Stimulated activated CD4-positive, alpha-beta T cell treated with anti-CD3 and anti-CD28 coated beads, Interleukin-1b, Interleukin-23, amount 100 ng/mL, for 4 hours (primary cell): ENCODE results near the gene LRRK1.

Experiments
- DNase-seq, 2 donors: peaks; one replicate each; pipeline ENCODE4 v3.0.0-alpha.2; 2020; ENCODE audit warnings: low read depth in 2 of 2

Gene LRRK1

DNA sequence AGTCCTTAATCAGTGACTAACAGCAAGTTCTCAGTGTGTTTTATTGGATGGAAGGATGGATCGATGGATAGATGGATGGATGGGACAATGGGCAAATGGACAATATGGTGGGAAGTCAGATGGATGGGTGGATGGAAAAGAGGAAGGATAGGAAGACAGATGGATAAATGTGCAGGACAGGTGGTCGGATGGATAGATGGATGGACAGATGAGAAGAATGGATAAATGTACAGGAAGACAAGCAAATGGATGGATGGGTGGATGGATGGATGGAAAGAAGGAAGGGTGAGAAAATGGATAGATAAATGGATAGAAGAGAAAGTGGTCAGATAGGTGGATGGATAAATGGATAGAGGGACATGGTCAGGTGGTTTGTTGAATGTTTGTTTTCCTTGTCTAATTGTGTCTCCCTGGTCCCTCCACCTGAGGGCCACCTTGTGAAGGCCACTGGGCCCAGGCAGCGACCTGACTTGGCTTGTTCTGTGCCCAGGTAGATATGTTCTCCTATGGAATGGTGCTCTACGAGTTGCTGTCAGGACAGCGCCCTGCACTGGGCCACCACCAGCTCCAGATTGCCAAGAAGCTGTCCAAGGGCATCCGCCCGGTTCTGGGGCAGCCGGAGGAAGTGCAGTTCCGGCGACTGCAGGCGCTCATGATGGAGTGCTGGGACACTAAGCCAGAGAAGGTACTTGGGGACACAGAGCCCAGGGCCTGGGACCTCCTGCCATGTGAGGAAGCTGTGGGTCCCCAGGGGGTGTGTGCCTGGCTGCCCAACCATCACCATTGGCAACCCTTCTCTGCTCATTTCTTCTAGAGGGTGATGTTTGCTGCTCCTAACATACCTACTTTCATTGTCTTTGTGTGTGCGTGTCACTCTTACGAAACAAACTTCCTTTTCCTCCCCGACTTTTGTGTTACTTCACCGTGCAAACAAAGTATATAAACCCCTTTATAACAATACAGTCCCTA, 137.5 kb downstream of the LRRK1 start:
- DNase-seq: no peak

DNA sequence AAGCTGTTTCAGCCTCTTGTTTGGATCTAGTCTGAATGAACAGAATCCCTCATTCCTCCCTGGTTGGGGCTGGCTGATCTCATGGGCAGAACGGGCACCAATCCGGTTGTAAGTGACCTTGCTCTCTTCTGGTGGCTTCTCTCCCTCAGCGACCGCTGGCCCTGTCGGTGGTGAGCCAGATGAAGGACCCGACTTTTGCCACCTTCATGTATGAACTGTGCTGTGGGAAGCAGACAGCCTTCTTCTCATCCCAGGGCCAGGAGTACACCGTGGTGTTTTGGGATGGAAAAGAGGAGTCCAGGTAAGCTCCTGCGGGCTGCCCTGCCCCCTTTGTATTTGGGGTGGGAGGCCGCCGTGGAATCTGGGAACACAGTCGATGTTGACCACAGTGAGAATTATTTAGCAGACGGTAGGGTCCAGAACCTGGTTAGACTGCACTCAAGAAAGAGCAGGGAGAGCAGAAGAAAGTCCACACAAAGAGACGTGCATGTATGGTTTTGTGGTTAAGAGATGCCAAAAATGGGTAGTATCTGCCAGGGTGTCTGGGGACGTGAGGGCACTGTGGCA, 138.8 kb downstream of the LRRK1 start:
- DNase-seq: no peak

DNA sequence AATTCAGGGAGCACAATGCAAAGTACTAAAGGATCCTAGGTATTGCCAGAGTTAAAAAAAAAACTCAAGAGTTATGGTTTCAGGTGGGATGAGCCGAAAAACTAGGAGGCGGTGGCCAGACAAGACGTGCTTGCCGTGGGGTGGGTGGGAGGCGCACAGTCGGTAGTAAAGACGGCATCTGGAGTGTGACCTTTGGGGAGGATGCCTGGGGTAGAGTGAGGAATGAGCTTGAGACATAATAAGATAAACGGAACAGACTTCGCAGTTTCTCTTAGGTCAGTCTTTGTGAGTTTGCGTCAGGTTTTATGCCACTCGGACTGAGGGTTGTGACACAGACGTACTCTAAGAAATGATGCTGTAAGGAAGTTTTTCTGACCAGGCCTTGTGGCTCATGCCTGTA, 139.6 kb downstream of the LRRK1 start:
- no peak for DNase-seq

DNA sequence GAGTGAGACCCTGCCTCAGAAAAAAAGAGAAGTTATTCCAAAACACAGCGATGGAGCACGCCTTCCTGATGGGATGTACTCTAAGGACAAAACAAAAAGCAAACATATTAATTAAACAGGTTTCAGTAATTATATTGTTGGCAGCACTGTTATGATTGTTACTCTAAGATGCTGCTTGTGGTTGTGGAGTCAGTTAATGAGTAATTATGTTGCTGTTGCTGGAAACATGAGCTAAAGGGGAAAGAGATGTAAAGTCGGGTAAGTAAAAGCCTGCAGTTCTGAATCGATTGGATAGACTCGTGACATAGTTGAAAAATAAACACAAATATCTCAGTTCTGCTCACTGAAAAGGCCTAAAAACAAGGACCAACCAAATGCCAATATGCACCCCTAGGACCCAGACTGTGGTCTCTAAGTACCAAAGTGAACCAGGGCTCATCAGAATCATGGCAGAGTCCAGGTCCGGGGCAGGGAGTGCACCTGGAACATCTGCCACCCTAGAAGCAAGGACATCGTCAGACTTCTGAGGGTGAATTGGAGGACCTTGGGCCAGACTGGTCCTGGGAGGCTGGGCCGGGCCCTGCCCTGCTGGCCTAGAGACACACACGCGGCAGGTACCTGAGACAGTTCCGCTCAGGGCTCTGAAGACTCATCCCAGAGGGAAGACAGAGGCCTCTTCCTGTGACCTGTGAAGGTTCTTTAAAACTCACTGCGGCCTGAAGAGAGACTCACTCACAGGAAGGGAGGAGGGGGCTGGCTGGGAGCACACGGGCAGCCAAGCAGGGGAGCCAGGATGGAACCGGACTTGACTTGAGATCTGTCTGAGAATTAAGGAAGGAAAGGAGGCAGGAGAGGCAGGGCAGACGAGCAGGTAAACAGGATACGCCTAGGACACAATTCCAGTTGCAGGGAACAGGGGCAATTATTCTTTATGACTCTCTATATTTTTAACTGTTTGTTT, 140.5 kb downstream of the LRRK1 start:
- no peak for DNase-seq

DNA sequence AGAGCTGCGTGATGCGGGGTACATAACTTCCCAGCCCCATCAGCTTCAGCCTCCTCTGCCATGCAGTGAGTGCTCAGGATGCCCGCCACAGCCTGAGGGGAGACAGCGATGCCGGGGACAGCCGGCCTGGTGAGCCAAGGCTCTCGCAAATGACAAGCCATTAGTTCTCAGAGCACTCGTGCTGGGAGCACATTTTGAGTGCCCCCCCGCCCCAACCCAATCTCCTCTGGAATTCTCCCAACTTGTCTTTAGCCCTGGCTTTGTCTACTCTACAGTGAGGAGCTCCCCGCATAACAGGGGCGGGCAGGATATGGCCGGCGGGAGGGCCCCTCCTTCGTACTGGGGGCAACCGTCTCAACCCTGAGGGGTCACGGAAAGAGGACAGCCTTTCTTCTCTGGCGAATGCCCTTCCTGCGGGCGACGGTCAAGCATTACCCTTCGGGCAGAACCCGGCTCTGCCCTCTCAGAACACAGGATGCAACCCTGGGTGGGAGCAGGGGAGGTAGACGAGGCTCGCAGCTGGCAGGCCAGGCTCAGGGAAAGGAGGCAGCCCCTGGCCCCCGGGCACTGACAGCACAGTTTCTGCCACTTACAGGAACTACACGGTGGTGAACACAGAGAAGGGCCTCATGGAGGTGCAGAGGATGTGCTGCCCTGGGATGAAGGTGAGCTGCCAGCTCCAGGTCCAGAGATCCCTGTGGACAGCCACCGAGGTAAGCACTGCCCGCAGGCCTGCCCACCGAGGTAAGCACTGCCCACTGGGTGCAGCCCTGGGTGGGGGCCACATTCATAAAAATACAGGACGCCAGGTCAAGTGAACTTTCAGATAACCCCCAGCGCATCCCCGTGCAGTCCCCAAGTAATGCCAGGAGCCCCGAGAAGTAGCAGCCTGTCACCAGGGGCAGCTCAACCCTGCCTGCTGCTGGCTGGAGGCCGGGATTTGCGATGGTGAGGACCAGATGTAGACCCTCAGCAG, 141.7 kb downstream of the LRRK1 start:
- DNase-seq: no peak

DNA sequence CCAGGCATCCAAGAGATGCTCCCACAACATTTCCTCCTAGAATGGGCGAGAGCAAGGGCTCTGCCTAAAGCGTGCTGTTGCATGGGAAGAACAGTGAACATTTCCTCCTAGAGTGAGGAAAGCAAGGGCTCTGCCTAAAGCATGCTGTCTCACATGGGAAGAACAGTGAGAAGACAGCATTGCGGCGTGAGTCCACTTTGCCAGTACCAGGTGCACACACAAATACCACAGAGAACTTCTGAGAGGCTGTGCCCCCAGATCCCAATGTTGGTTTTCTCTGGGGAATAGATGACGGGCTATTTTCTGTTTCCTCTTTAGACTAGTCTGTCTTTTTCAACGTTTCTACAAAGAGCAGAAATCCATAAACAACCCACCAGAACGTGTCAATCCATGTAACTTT, 142.9 kb downstream of the LRRK1 start:
- no peak for DNase-seq

DNA sequence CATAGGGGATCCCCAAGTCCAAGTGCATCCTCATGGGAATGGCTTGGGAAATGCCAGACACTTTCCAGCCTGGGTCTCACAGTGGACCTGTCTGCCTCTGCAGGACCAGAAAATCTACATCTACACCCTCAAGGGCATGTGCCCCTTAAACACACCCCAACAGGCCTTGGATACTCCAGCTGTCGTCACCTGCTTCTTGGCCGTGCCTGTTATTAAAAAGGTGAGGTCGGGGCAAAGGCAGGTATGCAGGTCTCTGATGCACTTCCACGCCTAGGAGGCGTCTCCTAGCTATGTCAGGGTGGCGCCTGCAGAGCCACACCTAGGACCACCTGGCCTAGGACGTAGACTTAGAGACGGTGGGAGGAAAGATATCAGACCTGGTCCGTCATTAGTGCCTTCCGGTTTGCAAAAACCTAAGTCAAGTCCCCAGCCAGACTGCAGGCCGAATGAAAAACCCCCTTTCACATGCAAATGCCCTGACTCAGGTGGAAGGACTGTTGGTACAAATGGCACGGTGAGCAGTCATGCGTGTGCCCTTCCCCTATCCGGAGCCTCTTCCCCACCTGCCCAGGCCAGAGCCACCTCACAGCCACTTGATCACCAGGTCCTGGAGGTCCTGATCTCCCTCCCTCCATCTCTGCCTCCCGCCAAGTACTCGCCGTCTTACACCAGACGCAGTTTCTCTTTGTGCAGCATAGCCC, 143.5 kb downstream of the LRRK1 start:
- DNase-seq: no peak

DNA sequence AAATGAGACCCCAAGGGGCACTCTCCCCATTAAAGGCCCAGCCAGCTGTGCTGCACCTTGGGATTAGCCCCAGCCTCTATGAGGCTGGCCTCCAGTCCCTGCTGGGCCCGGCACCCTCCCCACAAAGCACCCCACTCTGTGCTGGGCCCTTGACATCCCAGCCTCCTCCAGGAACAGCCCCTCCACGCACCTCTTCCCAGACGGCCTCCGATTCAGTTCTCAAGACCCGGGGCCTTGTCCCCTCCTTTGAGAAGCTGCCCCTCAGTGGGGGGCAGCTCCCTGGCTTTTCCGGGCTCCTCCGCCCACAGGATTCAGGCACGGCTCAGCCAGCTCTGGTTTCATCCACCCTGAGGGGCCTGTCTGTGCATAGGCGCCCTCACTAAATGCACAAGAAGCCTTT, 144.1 kb downstream of the LRRK1 start:
- DNase-seq: no peak

DNA sequence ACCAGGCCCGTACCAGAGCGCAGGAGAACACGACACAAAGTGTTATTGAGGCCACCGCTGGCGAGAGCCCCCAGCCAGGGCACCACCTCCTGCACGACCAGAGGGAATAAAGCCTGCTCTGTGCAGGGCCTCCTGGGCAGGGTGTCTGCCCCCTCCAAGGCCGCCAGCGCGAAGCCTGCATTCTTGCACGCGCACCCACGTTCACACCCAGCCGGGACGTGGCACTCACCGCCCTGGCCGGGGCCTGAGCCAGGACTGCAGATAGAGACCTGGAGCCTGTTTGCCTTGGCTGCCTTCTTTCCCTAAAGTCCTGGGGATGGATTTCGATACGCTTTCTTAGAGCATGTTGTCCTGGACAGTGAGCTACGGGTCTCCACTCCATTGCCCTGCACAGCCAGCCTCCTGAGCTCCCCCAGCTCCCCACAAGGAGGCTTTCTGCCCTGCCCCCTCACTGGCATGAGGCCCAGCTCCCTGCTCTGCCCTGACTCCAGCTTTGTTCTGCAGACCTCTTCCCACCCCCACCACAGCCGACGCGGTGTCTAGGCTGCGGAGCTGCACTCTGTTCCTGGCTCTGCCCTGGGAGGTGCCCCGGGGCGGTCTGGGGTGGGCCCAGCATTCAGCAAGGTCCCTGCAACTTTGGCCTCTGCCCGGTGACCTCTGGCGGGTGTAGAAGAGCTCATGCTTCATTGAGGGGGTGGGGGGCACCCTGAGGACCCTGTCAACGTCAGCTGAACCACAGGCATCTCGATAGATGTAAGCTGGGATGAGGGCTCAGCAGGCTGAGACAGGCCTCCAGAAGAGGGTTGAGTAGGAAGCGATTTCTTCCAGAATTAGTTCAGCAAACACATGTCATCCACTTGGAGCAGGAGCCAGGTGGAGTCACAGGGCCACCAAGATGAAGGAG, 145.0 kb downstream of the LRRK1 start:
- DNase-seq: no peak

DNA sequence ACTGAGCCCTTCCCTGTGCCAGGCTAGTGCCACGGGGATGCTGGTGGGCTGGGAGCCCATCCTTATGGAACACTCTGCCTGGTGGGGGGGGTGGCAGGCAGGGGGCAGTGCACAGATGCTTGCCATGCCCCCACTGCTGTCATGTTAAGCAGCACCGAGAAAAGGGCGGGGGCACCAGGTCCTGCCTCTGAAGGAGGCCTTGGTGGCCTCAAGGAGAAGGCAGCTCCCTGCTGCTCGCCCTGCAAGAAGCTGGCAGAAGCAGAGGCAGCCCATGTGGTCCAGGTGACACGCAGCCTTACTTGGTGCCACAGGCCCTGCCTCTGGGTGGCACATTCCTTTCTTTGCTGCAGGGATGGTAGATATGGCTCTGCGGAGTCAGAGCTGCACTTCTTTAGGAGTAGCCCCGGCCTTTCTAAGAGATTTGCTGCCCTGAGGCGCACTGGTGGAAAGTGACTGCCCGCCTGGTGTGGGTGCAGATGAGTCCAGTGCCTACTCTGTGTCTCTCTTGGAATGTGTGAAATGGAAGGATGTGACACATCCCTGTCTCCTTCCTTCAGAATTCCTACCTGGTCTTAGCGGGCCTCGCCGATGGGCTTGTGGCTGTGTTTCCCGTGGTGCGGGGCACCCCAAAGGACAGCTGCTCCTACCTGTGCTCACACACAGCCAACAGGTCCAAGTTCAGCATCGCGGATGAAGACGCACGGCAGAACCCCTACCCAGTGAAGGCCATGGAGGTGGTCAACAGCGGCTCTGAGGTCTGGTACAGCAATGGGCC, 145.8 kb downstream of the LRRK1 start:
- DNase-seq: no peak

DNA sequence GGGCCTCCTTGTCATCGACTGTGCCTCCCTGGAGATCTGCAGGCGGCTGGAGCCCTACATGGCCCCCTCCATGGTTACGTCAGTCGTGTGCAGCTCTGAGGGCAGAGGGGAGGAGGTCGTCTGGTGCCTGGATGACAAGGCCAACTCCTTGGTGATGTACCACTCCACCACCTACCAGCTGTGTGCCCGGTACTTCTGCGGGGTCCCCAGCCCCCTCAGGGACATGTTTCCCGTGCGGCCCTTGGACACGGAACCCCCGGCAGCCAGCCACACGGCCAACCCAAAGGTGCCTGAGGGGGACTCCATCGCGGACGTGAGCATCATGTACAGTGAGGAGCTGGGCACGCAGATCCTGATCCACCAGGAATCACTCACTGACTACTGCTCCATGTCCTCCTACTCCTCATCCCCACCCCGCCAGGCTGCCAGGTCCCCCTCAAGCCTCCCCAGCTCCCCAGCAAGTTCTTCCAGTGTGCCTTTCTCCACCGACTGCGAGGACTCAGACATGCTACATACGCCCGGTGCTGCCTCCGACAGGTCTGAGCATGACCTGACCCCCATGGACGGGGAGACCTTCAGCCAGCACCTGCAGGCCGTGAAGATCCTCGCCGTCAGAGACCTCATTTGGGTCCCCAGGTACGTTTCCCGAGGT, 146.5 kb downstream of the LRRK1 start:
- no peak for DNase-seq

DNA sequence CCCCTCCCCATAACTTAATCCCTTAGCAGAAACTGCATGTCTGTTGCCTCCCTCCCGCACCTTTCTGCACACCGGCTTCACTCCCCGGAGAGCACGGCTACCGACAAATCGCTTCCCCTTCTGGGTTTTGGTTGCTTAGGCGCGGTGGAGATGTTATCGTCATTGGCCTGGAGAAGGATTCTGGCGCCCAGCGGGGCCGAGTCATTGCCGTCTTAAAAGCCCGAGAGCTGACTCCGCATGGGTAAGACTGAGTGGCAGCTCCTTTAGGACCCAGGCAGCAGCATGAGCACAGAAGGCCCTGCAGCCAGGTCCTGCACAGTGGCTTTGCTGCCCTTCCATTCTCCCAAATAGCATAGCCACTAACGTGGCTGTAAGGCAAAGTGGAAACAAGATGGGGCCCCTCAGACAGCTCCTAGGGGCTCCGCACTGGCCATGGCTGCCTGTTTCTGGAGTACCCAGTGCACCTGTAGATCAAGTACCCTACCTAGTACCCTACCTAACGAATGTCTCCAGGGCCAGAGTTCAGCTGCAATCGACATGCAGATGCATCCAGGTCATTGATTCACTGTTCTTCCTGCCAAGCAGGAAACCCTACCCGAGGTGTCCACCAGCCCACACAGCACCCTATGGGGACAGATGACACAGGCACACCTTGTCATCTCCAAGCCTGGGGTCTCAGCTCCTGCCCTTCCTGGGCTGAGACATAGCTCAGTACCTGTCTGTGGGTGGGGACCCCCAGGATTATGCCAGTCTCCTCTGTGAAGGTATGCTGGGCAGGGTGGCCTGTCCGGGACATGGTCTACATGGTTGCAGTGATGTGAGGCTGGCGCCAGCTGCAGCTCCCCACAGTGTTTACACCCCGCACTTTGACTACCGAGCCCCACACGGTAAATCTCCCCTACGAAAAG, 147.6 kb downstream of the LRRK1 start:
- no peak for DNase-seq

DNA sequence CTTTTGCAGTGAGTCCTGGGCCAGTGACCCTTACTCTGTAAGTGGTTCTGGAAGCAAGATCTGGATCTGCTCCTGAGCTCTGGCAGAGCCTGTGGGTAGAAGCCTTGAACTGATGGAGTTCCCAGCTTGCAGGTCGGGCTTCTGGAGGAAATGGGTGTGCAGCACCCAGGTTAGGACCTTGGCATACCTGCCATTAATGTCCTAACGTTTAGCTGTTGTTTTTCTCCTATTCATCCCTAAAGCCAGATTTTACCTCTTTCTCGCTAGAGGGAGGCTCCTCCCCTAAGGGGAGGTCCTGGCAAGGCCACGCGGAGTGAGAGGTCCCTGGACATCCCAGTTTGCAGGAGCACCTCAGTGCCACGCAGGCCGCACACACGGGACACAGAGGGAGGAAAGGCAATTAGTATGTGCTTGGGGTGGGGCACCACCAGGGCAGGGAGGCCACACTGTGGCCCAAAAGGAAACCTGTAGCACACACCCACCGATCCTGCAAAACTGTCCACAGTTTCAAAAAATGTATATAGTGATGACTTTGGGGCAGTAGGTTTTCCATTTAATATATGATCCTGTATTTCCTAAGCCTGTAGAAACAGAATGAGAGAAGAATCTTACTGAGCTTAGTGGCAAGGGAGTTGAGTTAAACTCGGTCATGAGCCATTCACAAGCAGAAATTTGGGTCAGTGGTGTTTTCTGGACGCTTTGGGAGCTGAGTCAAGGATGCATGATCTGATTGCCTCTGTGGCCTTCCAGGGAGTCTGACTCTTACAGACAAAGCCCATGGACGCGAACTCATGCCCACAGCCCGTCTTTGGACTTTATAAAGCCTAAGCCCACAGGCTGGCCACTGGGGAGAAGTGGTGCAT, 148.7 kb downstream of the LRRK1 start:
- no peak for DNase-seq

DNA sequence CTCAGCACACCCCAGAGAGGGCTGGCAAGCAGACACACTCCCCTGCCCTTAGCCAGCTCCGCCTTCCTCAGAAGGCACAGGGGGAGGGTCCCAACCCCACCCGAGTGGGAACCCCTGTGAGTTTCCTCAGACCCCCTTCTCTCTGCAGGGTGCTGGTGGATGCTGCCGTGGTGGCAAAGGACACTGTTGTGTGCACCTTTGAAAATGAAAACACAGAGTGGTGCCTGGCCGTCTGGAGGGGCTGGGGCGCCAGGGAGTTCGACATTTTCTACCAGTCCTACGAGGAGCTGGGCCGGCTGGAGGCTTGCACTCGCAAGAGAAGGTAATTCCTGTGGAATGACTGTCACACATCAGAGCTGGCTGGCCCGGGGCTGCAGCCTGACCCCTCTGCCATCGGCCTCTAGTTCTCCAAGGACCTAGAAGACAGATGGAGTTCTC, 149.4 kb downstream of the LRRK1 start:
- no peak for DNase-seq

DNA sequence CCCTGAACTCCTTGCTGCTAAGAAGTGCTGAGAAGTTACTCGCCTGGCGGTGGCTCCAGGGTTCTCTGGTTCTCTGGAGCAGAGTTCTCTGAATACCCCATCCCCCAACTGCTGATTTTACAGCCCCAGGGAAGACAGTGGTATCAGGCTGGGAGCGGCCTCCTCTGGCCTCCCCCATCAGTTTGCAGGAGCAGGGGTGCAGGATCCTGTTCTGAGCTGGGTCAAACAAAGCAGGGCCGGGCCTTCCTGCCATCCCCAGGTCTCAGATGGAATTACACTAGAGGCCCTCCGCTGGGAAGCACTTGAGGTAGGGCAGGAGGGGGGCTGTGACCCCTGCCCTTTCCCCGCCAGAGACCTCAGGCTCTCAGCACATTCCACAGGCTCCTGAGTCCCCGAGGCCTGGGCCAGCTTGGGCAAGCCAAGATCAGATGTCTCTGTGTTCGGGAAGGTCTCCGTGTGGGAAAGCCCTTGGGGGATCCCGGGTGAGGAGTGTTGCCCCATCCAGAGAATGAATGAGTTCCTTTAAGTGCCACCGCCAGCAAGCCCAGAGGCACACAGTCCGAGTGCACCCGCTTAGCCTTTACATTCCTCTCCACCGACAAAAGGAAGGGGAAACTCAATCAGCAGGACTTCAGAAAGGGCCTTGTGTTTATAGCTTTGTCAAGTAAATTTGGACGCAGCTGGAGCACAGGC, 149.9 kb downstream of the LRRK1 start:
- no peak for DNase-seq
